Tibial nerve (tissue), 4 donors: ENCODE results near the gene RREB1. TPM values are rescaled to one million over a fixed set of nuclear protein-coding genes. Genes with fewer than 3 reads are reported as not detected.

Source experiments
- DNase-seq, 2 donors: peaks; one replicate each; pipeline ENCODE4 v3.0.0-alpha.2; 2019; ENCODE audit warnings: low spot score in 2 of 2
- H3K27ac ChIP-seq, 4 donors: fragments of 200-600 bp; sonication (generic) in 3 of 4; one replicate each; pipeline ENCODE4 v1.5.1; 2017 to 2019; ENCODE audit warnings: mild to moderate bottlenecking in 1 of 4
- H3K27me3 ChIP-seq, 2 donors: fragments of 200-600 bp; sonication (generic) in 1 of 2; one replicate each; pipeline versions ENCODE4 v1.5.1 to v1.6.0; 2017 to 2019
- H3K36me3 ChIP-seq, 3 donors: fragments of 200-600 bp; sonication (generic); one replicate each; pipeline ENCODE4 v1.5.1; 2018 to 2019
- H3K4me1 ChIP-seq, 4 donors: fragments of 200-600 bp; sonication (generic) in 3 of 4; one replicate each; pipeline ENCODE4 v1.5.1; 2017 to 2019
- H3K4me3 ChIP-seq, 4 donors: fragments of 200-600 bp; sonication (generic) in 3 of 4; one replicate each; pipeline ENCODE4 v1.5.1; 2017 to 2019; ENCODE audit warnings: mild to moderate bottlenecking in 1 of 4, moderate library complexity in 1 of 4
- H3K9me3 ChIP-seq, 4 donors: fragments of 200-600 bp; sonication (generic) in 3 of 4; one replicate each; pipeline ENCODE4 v1.5.1; 2017 to 2019
- EP300 ChIP-seq, 2 donors: sonication (generic); formaldehyde crosslinking; IDR thresholded peaks; one replicate each; pipeline ENCODE4 v1.6.1; 2017; ENCODE audit warnings: antibody characterized with exemption in 2 of 2, mild to moderate bottlenecking in 1 of 2
- POLR2A ChIP-seq, 2 donors: fragments of 450-650 bp; IDR thresholded peaks; one replicate each; pipeline ENCODE4 v1.6.1; 2017; ENCODE audit warnings: antibody characterized with exemption in 2 of 2, mild to moderate bottlenecking in 2 of 2, moderate library complexity in 2 of 2
- WGBS, 2 donors: methylation state at CpG; one replicate each; pipeline ENCODE4 v1.1.5; 2018; 5-methylcytosine and 5-hydroxymethylcytosine counted together
- total RNA-seq, 4 donors: library from RNA; depleted of rRNA; stranded (reverse); fragments of >200 nt; gene quantifications; one replicate each; pipeline ENCODE4 v1.1.0, GENCODE V29; 2016
- TF ChIP-seq, protein P1 (sequence below), 5 experiments: fragments of 200-600 bp in 3 of 5; fragments of 450-650 bp in 2 of 5; sonication (generic) in 3 of 5; IDR thresholded peaks; one replicate each; pipeline ENCODE4 v1.5.1; 2016 to 2019; ENCODE audit warnings: antibody characterized with exemption in 5 of 5, mild to moderate bottlenecking in 3 of 5, moderate library complexity in 2 of 5

The RREB1 gene
- total RNA-seq, 4 donors from 2014 or later, result 32.3 to 61.5 (median 36.3) TPM

DNA sequence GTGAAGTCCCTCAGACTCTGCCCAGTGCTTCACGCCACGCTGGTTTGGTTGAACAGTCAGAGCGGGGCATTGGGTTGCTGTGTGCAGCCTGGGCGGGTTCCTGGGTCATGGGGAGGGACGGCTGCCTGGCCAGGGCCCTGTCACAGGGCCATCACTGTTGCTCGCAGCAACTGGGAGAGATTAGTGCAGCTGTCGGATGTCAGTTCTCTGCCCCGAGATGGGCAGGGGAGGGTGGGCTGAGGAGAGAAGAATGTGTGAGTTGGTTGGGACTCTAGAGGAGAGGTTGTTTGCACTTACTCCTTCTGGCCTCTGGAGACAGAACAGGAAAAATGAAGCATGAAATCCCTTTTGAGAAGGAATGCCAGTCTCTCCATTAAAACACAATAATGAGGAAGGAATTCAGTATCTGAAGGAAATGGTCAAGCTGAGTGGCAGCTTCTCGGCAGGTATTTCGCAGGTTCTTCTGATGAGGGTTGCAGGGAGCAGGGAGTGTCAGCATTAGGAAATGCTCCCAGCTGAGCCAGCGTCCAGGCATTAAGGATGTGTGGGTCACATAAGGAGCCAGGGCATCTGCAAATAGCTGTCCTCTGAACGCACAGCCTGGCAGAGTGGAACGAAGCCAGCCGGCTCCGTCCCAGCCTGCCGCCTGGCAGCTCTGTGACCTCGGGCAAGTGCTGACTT lies 109.3 kb downstream of the RREB1 start:
- peaks cover 0 to 55% (median 8%) of the 10 kb centered on the region in 3 donors for H3K36me3 ChIP-seq
- no peaks in the 10 kb centered on the region for H3K9me3 ChIP-seq
- H3K4me1 ChIP-seq, result peaks cover 0 to 48% (median 10%) of the 10 kb centered on the region in 4 donors
- 75 to 79% methylated on average over 17 of the region's 17 CpGs for WGBS, 2 donors
- DNase-seq, result no peak
- no peaks in the 10 kb centered on the region for H3K27me3 ChIP-seq
- no peak overlapping the region for H3K4me3 ChIP-seq
- TF ChIP-seq, protein P1, sequence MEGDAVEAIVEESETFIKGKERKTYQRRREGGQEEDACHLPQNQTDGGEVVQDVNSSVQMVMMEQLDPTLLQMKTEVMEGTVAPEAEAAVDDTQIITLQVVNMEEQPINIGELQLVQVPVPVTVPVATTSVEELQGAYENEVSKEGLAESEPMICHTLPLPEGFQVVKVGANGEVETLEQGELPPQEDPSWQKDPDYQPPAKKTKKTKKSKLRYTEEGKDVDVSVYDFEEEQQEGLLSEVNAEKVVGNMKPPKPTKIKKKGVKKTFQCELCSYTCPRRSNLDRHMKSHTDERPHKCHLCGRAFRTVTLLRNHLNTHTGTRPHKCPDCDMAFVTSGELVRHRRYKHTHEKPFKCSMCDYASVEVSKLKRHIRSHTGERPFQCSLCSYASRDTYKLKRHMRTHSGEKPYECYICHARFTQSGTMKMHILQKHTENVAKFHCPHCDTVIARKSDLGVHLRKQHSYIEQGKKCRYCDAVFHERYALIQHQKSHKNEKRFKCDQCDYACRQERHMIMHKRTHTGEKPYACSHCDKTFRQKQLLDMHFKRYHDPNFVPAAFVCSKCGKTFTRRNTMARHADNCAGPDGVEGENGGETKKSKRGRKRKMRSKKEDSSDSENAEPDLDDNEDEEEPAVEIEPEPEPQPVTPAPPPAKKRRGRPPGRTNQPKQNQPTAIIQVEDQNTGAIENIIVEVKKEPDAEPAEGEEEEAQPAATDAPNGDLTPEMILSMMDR (IDR thresholded peaks at IDR 0.05), result no peak
- peak overlapping the region in 2 of 4 donors; percentile 1 to 4 for H3K27ac ChIP-seq

DNA sequence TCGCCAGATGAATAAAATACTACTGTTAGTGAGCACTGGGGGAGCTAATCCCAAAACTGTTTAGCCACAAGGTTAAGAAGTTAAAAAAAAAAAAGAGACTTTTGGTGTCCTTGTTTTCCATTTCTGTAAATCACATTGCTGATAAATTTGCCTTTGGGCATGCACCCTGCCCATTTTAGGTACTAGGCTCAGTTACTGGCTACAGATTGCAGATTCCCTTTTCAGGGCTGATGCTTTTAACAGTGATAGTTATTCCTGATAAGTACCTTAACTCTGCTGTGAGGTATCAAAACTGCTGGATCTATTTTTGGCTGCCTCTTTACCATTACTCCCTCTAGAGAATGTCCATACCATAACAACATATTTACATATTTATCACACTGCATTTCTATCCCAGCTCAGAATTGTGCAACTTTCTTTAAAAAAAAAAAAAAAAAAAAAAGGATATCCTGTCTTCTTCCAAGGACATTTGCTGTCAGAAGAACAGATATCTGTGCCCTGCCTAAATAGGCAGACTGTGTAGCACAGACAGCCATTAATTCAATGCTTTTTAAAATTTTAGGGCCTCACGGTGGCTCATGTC lies 110.7 kb downstream of the RREB1 start:
- no peak for TF ChIP-seq EP300 (IDR thresholded peaks at IDR 0.05)
- TF ChIP-seq, protein P1 (IDR thresholded peaks at IDR 0.05), result no peak
- no peak for TF ChIP-seq POLR2A (IDR thresholded peaks at IDR 0.05)
- no peak overlapping the region for H3K4me3 ChIP-seq
- DNase-seq, result no peak
- H3K36me3 ChIP-seq, result peaks cover 0 to 49% (median 7%) of the 10 kb centered on the region in 3 donors
- H3K27me3 ChIP-seq, result no peaks in the 10 kb centered on the region
- peak overlapping the region in 2 of 4 donors; percentile 8 to 62 for H3K27ac ChIP-seq
- H3K4me1 ChIP-seq, result peaks cover 0 to 48% (median 10%) of the 10 kb centered on the region in 4 donors
- H3K9me3 ChIP-seq, result no peaks in the 10 kb centered on the region
- WGBS, 2 donors, result 82 to 83% methylated on average over 2 of the region's 2 CpGs

DNA sequence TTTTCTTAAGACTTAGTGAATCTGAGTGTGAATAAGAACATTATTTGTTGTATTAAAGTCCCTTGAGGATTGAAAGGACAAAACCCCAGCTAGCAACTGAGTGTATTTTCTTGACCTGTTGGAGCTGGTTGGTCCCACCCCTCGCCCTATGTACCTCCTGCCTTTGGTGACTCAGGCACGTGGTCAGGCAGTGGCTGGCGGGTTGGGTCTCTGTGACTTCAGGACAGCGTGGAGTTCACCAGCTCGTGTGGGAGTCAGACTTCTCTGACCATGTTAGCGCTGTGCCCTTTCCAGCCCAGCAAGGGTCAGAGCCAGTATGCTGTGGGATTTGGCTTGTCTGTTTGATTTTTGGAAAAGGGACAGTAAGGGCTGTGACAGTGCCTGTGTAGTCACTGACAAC lies 111.5 kb downstream of the RREB1 start:
- H3K4me1 ChIP-seq, result peaks cover 0 to 48% (median 10%) of the 10 kb centered on the region in 4 donors
- no peaks in the 10 kb centered on the region for H3K27me3 ChIP-seq
- H3K36me3 ChIP-seq, result peaks cover 0 to 43% (median 8%) of the 10 kb centered on the region in 3 donors
- DNase-seq, result peak in 1 of 2 donors; percentile 33
- no peak overlapping the region for H3K4me3 ChIP-seq
- 32 to 37% methylated on average over 5 to 6 of the region's 6 CpGs for WGBS, 2 donors
- H3K9me3 ChIP-seq, result no peaks in the 10 kb centered on the region
- H3K27ac ChIP-seq, result peak overlapping the region in 2 of 4 donors; percentile 49 to 62
- TF ChIP-seq, protein P1 (IDR thresholded peaks at IDR 0.05), result no peak
- peak in 1 of 2 donors; percentile 34 for TF ChIP-seq EP300 (IDR thresholded peaks at IDR 0.05)

DNA sequence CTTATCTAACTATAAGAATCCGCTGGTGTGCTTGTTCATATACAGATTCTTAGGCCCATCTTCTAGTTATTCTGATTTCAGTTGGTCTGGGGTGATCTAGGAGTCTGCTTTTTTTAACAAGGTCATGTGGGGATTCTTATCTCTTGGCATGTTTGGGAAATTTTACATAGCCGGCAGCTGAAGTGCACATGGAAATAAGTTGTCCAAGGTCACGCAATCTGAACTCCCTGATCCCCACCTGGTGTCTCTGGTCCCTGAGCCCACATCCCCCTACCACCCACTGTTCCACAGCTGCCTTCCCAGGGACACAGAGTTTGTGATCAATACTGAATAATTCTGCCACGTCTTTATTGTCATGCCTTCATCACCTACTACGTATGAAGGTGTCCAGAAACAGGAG lies 114.4 kb downstream of the RREB1 start:
- no peak for TF ChIP-seq EP300 (IDR thresholded peaks at IDR 0.05)
- no peak for TF ChIP-seq POLR2A (IDR thresholded peaks at IDR 0.05)
- TF ChIP-seq, protein P1 (IDR thresholded peaks at IDR 0.05), result no peak
- peaks cover 0 to 44% (median 13%) of the 10 kb centered on the region in 3 donors for H3K36me3 ChIP-seq
- no peak for DNase-seq
- H3K27me3 ChIP-seq, result no peaks in the 10 kb centered on the region
- 93 to 96% methylated on average over 5 of the region's 5 CpGs for WGBS, 2 donors
- H3K4me3 ChIP-seq, result no peak overlapping the region
- H3K27ac ChIP-seq, result no peak overlapping the region
- H3K4me1 ChIP-seq, result peaks cover 0 to 37% (median 10%) of the 10 kb centered on the region in 4 donors
- H3K9me3 ChIP-seq, result no peaks in the 10 kb centered on the region

DNA sequence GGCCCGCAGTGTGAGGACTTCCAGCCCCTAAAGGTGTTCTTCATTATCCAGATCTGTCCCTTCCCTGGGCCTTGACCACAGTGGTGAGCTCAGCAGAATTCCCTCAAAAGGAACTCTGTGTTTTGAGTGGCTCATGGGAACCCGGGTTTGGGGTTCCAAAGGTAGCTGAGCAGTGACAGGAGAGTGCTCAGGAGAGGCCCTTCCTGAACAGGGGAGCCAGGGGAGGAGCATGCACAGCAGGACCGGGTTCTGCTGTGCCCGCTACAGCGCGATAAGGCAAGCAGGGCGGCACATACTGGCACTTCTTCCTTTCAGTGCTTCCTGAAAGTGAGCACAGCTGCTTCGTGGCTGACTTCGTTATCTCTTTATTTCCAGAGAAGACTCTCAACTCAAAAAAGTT lies 117.0 kb downstream of the RREB1 start:
- no peaks in the 10 kb centered on the region for H3K27me3 ChIP-seq
- no peak for DNase-seq
- TF ChIP-seq POLR2A (IDR thresholded peaks at IDR 0.05) (no peak), EP300 (IDR thresholded peaks at IDR 0.05) (no peak)
- TF ChIP-seq, protein P1 (IDR thresholded peaks at IDR 0.05), result no peak
- WGBS, 2 donors, result 78 to 87% methylated on average over 9 of the region's 9 CpGs
- peaks cover 0 to 12% (median 5%) of the 10 kb centered on the region in 4 donors for H3K4me1 ChIP-seq
- peaks cover 0 to 66% (median 22%) of the 10 kb centered on the region in 3 donors for H3K36me3 ChIP-seq
- H3K4me3 ChIP-seq, result no peak overlapping the region
- no peaks in the 10 kb centered on the region for H3K9me3 ChIP-seq
- H3K27ac ChIP-seq, result no peak overlapping the region
